Astrocyte (in vitro differentiated cells and primary cell): Measurements from ENCODE around the gene AFF4.
"Not testable (repeated sequence)": the region's sequence is repeated elsewhere in the genome, so short reads cannot be mapped to it uniquely, and the experiment has no call there.

ENCODE experiments used
- EZH2 ChIP-seq: IDR thresholded peaks from 2 replicates; pipeline ENCODE4 v1.6.1; 2012; ENCODE audit warnings: mild to moderate bottlenecking, low read length, inconsistent platforms; ENCODE audit not compliant: insufficient read depth
- TF ChIP-seq, protein P1 (sequence below): IDR thresholded peaks from 2 replicates; pipeline ENCODE4 v1.5.1; 2011; ENCODE audit warnings: low read depth, mild to moderate bottlenecking, inconsistent platforms, low read length, moderate library complexity; ENCODE audit not compliant: insufficient read depth

DNA sequence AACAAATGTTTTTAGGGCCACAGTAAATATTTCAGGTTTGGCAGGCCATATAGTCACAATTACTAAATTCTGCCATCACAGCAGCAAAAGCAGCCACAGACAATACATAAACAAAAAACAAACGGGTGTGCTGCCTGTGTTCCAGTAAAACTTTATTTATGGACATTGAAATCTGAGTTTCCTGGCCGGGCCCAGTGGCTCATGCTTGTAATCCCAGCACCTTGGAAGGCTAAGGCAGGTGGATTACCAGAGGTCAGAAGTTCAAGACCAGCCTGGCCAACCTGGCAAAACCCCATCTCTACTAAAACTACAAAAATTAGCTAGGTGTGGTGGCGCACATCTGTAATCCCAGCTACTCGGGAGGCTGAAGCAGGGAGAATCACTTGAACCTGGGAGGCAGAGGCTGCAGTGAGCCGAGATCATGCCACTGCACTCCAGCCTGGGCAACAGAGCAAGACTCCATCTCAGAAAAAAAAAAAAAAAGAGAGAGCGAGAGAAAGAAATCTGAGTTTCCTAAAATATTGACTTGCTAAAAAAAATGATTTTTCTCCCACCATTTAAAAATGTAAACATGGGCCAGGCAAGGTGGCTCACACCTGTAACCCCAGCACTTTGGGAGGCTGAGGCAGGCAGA is 7.2 kb downstream of the AFF4 start:
- TF ChIP-seq, protein P1, sequence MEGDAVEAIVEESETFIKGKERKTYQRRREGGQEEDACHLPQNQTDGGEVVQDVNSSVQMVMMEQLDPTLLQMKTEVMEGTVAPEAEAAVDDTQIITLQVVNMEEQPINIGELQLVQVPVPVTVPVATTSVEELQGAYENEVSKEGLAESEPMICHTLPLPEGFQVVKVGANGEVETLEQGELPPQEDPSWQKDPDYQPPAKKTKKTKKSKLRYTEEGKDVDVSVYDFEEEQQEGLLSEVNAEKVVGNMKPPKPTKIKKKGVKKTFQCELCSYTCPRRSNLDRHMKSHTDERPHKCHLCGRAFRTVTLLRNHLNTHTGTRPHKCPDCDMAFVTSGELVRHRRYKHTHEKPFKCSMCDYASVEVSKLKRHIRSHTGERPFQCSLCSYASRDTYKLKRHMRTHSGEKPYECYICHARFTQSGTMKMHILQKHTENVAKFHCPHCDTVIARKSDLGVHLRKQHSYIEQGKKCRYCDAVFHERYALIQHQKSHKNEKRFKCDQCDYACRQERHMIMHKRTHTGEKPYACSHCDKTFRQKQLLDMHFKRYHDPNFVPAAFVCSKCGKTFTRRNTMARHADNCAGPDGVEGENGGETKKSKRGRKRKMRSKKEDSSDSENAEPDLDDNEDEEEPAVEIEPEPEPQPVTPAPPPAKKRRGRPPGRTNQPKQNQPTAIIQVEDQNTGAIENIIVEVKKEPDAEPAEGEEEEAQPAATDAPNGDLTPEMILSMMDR, result not testable (repeated sequence)
- TF ChIP-seq EZH2, result not testable (repeated sequence)
